ENCODE results near the gene TEX12. TPM values are rescaled to one million over a fixed set of nuclear protein-coding genes. Genes with fewer than 3 reads are reported as not detected.

Gene TEX12
- total RNA-seq: 0.22 TPM in 1 of 2 replicates, not detected in the other

GRCh38 chr11:112167145-112167544 is at the start of gene TEX12:
Gene TEX12 (plus strand): TSS chr11:112167372. CDS start chr11:112169269, 1,897 bp downstream.

GRCh38 chr11:112163875-112164685 is 3.1 kb upstream of the TEX12 start, which contains the start of gene IL18:
Gene IL18 (minus strand): TSS chr11:112164094. CDS start chr11:112155053, 9,041 bp downstream.

GRCh38 chr11:112174789-112175598 is 7.8 kb downstream of the TEX12 start, which contains the start of gene BCO2:
Gene BCO2 (plus strand): TSS chr11:112175512. CDS start chr11:112175602, 90 bp downstream.

Small RNA genes within 50 kb of the gene (small RNA-seq; reads per million reads assigned to genes)
- not detected for gene MRPS36P4 (ENCODE audit: low replicate concordance)

Other genes with a start within 250 kb of the TEX12 start
- not detected in 2 replicates for gene C11orf52, start 248.5 kb upstream of the TEX12 start, total RNA-seq
- gene DIXDC1, start 230.0 kb upstream of the TEX12 start, total RNA-seq: 7.4 and 16.3 TPM in 2 replicates
- gene DLAT, start 142.0 kb upstream of the TEX12 start, total RNA-seq: 35.0 and 63.6 TPM in 2 replicates
- gene PIH1D2, start 93.4 kb upstream of the TEX12 start, total RNA-seq: 1.0 and 1.5 TPM in 2 replicates
- gene NKAPD1, start 93.1 kb upstream of the TEX12 start, total RNA-seq: 21.9 and 24.3 TPM in 2 replicates
- 22.1 and 33.9 TPM in 2 replicates for gene TIMM8B, start 80.6 kb upstream of the TEX12 start, total RNA-seq
- 84.0 and 105 TPM in 2 replicates for gene SDHD, start 80.5 kb upstream of the TEX12 start, total RNA-seq
- gene IL18, start 3.3 kb upstream of the TEX12 start, total RNA-seq: 2.9 and 18.8 TPM in 2 replicates
- gene BCO2, start 8.1 kb downstream of the TEX12 start, total RNA-seq: 1.0 and 34.1 TPM in 2 replicates
- 40.3 and 57.8 TPM in 2 replicates for gene PTS, start 59.1 kb downstream of the TEX12 start, total RNA-seq
- gene PLET1, start 93.5 kb downstream of the TEX12 start, total RNA-seq: not detected in 2 replicates

Measured in placental pericyte (primary cell).